Measurements from ENCODE around the gene CORO2B.

DNA sequence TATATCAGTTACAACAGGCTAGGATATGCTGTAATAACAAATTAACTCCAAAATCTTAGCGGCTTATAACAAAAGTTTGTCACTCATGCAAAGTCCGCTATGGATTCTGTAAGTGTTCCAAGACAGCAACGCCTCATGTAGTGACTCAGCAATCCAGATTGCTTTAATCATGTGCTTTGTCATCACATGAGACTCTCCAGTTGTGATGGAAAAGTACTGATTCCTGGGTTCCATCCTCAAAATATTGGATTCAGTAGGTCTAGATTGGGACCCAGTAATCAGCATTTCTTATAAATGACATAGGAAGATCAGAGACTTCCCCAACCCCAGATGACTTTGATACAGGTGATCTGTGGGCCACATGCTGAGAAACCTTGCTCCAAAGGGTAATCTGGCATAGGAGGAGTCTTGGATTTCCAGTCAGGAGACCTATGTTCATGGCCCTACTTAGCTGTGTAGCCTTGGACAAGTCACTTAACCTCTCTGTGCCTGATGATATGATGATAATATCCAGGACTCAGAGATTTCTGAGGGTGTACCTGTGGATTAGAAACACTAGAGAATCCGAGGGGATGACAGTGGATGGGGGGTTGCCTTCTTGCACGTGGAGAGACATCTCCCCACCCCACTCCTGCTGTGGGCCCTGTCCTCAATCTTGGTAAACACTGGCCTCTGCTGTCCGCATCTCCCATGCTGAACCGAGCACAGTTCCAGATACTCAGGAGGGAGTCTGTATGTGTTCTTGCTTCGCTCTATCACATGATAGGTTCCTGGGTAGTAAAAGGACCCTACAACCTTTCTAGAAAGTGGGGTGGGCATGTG, 65.5 kb downstream of the CORO2B start:
- TF ChIP-seq, protein P1, sequence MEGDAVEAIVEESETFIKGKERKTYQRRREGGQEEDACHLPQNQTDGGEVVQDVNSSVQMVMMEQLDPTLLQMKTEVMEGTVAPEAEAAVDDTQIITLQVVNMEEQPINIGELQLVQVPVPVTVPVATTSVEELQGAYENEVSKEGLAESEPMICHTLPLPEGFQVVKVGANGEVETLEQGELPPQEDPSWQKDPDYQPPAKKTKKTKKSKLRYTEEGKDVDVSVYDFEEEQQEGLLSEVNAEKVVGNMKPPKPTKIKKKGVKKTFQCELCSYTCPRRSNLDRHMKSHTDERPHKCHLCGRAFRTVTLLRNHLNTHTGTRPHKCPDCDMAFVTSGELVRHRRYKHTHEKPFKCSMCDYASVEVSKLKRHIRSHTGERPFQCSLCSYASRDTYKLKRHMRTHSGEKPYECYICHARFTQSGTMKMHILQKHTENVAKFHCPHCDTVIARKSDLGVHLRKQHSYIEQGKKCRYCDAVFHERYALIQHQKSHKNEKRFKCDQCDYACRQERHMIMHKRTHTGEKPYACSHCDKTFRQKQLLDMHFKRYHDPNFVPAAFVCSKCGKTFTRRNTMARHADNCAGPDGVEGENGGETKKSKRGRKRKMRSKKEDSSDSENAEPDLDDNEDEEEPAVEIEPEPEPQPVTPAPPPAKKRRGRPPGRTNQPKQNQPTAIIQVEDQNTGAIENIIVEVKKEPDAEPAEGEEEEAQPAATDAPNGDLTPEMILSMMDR (IDR thresholded peaks at IDR 0.05): no peak
- no peak for TF ChIP-seq POLR2A (IDR thresholded peaks at IDR 0.05)

Measured in thyroid gland (tissue), 4 donors.